GM12875 (cell line): ENCODE results near the gene GLIS1.

Experiments
- H3K4me3 ChIP-seq: one replicate; pipeline ENCODE4 v1.5.1; 2011; ENCODE audit warnings: low read depth, low read length, control low read depth
- TF ChIP-seq, protein P1 (sequence below): IDR thresholded peaks from 2 replicates; pipeline ENCODE4 v1.5.1; 2011; ENCODE audit warnings: low read depth, mild to moderate bottlenecking, control low read depth, inconsistent platforms, low read length, moderate library complexity, borderline replicate concordance; ENCODE audit not compliant: insufficient read depth

The GLIS1 gene

GRCh38 chr1:53706356-53706755, 32.6 kb downstream of the GLIS1 start:
- no peak overlapping the region for H3K4me3 ChIP-seq
- TF ChIP-seq, protein P1, sequence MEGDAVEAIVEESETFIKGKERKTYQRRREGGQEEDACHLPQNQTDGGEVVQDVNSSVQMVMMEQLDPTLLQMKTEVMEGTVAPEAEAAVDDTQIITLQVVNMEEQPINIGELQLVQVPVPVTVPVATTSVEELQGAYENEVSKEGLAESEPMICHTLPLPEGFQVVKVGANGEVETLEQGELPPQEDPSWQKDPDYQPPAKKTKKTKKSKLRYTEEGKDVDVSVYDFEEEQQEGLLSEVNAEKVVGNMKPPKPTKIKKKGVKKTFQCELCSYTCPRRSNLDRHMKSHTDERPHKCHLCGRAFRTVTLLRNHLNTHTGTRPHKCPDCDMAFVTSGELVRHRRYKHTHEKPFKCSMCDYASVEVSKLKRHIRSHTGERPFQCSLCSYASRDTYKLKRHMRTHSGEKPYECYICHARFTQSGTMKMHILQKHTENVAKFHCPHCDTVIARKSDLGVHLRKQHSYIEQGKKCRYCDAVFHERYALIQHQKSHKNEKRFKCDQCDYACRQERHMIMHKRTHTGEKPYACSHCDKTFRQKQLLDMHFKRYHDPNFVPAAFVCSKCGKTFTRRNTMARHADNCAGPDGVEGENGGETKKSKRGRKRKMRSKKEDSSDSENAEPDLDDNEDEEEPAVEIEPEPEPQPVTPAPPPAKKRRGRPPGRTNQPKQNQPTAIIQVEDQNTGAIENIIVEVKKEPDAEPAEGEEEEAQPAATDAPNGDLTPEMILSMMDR = no peak

DNA sequence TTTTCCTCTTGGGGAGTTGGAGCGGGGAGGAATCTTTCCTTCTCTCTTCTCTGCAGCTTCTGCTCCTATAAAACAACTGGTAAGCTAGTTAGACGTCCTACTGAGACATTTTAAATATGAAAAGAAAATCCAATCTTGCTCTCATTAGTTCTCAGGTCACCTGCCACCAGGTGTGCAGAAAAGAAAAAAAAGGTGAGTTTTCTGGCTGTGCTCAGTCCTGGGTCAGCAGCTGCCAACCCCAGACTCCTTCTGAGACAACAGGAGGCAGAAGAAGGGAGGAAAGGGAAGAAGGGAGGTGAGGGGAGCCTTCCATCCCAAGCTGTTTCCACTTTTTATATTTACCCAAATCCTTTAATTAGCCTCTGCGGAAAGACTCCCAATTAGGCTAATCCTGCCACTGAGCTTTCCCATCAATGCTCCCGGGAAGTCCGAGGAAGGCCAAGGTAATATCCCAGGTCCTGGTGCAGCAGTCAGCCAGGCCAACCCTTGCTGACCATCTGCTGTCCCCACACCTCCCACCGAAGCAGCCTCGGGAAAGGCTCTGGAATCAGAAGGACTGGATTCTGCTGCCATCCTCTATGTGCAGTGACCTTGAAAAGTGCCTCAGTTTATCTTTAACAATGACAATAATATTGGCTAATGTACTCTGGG, 33.4 kb downstream of the GLIS1 start:
- TF ChIP-seq, protein P1 = no peak
- no peak overlapping the region for H3K4me3 ChIP-seq

- TF ChIP-seq, protein P1 = no peak
- H3K4me3 ChIP-seq = no peak overlapping the region
Observed at GRCh38 chr1:53704804-53705445, 34.0 kb downstream of the GLIS1 start.

GRCh38 chr1:53704304-53704703, 34.7 kb downstream of the GLIS1 start:
- TF ChIP-seq, protein P1 = no peak
- H3K4me3 ChIP-seq = no peak overlapping the region

- no peak overlapping the region for H3K4me3 ChIP-seq
- TF ChIP-seq, protein P1 = no peak
Observed at GRCh38 chr1:53703174-53703573, 35.8 kb downstream of the GLIS1 start.

- TF ChIP-seq, protein P1 = no peak
- no peak overlapping the region for H3K4me3 ChIP-seq
Observed at GRCh38 chr1:53702341-53702740, 36.6 kb downstream of the GLIS1 start.

DNA sequence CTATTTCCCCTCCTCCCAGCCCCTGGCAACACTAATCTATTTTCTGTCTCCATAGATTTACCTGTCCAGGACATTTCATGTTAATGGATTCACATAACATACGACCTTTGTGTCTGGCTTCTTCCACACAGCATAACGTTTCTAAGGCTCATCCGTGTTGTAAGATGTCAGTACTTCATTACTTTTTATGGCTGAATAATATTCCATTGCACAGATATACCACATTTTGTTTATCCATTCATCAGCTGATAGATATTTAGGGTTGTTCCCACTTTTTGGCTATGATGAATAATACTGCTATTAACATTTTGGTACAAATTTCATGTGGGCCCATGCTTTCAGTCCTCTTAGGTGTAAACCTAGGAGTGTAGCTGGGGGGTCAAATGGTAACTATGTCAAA, 38.2 kb downstream of the GLIS1 start:
- H3K4me3 ChIP-seq = no peak overlapping the region
- TF ChIP-seq, protein P1 = no peak
